ENCODE results near the gene DNER.

Gene DNER

GRCh38 chr2:229521576-229521975, 192.8 kb downstream of the DNER start:
- peak overlapping the region; percentile 26; the same call in 1 of the 2 replicates for H3K4me2 ChIP-seq (ENCODE audit: low read length)
- peaks cover 48% of the 10 kb centered on the region for H3K4me1 ChIP-seq (ENCODE audit: low read length)
- H3K27ac ChIP-seq (ENCODE audit: low read length) = no peak overlapping the region
- H3K4me3 ChIP-seq (ENCODE audit: low read length) = no peak overlapping the region
- H4K20me1 ChIP-seq (ENCODE audit: insufficient read depth, low read length) = no peaks in the 10 kb centered on the region
- H3K36me3 ChIP-seq (replicated peaks; ENCODE audit: low read depth, low read length) = peaks cover 5% of the 10 kb centered on the region
- no peaks in the 10 kb centered on the region for H3K27me3 ChIP-seq (ENCODE audit: low read depth, low read length)
- no peak overlapping the region for H3K9ac ChIP-seq (ENCODE audit: low read length)
- TF ChIP-seq EZH2phosphoT487 (IDR thresholded peaks at IDR 0.05; ENCODE audit: low read depth) (no peak), CTCF (IDR thresholded peaks at IDR 0.05; ENCODE audit: low read depth, low read length) (no peak)
- no peak overlapping the region for H2AFZ ChIP-seq (ENCODE audit: low read depth, low read length)
- H3K79me2 ChIP-seq (ENCODE audit: low read length) = no peaks in the 10 kb centered on the region
- no peaks in the 10 kb centered on the region for H3K9me3 ChIP-seq (ENCODE audit: insufficient read depth, low read length)

GRCh38 chr2:229520691-229521096, 193.7 kb downstream of the DNER start:
- no peaks in the 10 kb centered on the region for H4K20me1 ChIP-seq (ENCODE audit: insufficient read depth, low read length)
- TF ChIP-seq EZH2phosphoT487 (IDR thresholded peaks at IDR 0.05; ENCODE audit: low read depth) (no peak), CTCF (IDR thresholded peaks at IDR 0.05; ENCODE audit: low read depth, low read length) (no peak)
- H3K27ac ChIP-seq (ENCODE audit: low read length) = no peak overlapping the region
- H2AFZ ChIP-seq (ENCODE audit: low read depth, low read length) = no peak overlapping the region
- peaks cover 43% of the 10 kb centered on the region for H3K4me1 ChIP-seq (ENCODE audit: low read length)
- no peak overlapping the region for H3K9ac ChIP-seq (ENCODE audit: low read length)
- H3K9me3 ChIP-seq (ENCODE audit: insufficient read depth, low read length) = no peaks in the 10 kb centered on the region
- H3K4me3 ChIP-seq (ENCODE audit: low read length) = no peak overlapping the region
- no peaks in the 10 kb centered on the region for H3K79me2 ChIP-seq (ENCODE audit: low read length)
- H3K36me3 ChIP-seq (replicated peaks; ENCODE audit: low read depth, low read length) = peaks cover 5% of the 10 kb centered on the region
- no peaks in the 10 kb centered on the region for H3K27me3 ChIP-seq (ENCODE audit: low read depth, low read length)
- H3K4me2 ChIP-seq (ENCODE audit: low read length) = peak overlapping the region; percentile 26; the same call in 1 of the 2 replicates

- Histone ChIP-seq H3K9ac (ENCODE audit: low read length) (peak overlapping the region; percentile 5; the same call in 1 of the 2 replicates), H3K36me3 (replicated peaks; ENCODE audit: low read depth, low read length) (peaks cover 5% of the 10 kb centered on the region), H3K79me2 (ENCODE audit: low read length) (no peaks in the 10 kb centered on the region), H3K4me1 (ENCODE audit: low read length) (peaks cover 48% of the 10 kb centered on the region), H4K20me1 (ENCODE audit: insufficient read depth, low read length) (no peaks in the 10 kb centered on the region), H3K4me3 (ENCODE audit: low read length) (peak overlapping the region; percentile 25; the same call in 1 of the 2 replicates), H3K4me2 (ENCODE audit: low read length) (peak overlapping the region; percentile 43), H3K9me3 (ENCODE audit: insufficient read depth, low read length) (no peaks in the 10 kb centered on the region), H3K27ac (ENCODE audit: low read length) (peak overlapping the region; percentile 55; the same call in 1 of the 2 replicates), H3K27me3 (ENCODE audit: low read depth, low read length) (no peaks in the 10 kb centered on the region), H2AFZ (ENCODE audit: low read depth, low read length) (no peak overlapping the region)
- TF ChIP-seq EZH2phosphoT487 (IDR thresholded peaks at IDR 0.05; ENCODE audit: low read depth) (no peak), CTCF (IDR thresholded peaks at IDR 0.05; ENCODE audit: low read depth, low read length) (no peak)
Observed at GRCh38 chr2:229519655-229520430, 194.5 kb downstream of the DNER start.

GRCh38 chr2:229514273-229514895, 200.0 kb downstream of the DNER start:
- Histone ChIP-seq H3K27me3 (ENCODE audit: low read depth, low read length) (no peaks in the 10 kb centered on the region), H2AFZ (ENCODE audit: low read depth, low read length) (no peak overlapping the region), H3K4me2 (ENCODE audit: low read length) (no peak overlapping the region), H3K79me2 (ENCODE audit: low read length) (no peaks in the 10 kb centered on the region), H4K20me1 (ENCODE audit: insufficient read depth, low read length) (no peaks in the 10 kb centered on the region), H3K9ac (ENCODE audit: low read length) (no peak overlapping the region), H3K4me3 (ENCODE audit: low read length) (no peak overlapping the region), H3K27ac (ENCODE audit: low read length) (no peak overlapping the region), H3K36me3 (replicated peaks; ENCODE audit: low read depth, low read length) (no peaks in the 10 kb centered on the region), H3K9me3 (ENCODE audit: insufficient read depth, low read length) (no peaks in the 10 kb centered on the region), H3K4me1 (ENCODE audit: low read length) (peaks cover 12% of the 10 kb centered on the region)
- TF ChIP-seq EZH2phosphoT487 (IDR thresholded peaks at IDR 0.05; ENCODE audit: low read depth) (no peak), CTCF (IDR thresholded peaks at IDR 0.05; ENCODE audit: low read depth, low read length) (no peak)

Data from OCI-LY3 (cell line).